ENCODE data around the gene CLEC9A.

Gene CLEC9A

GRCh38 chr12:10073261-10073660 lies 42.8 kb downstream of the CLEC9A start:
- Histone ChIP-seq H3K79me2 (ENCODE audit: control insufficient read depth, insufficient read depth, low read length) (no peaks in the 10 kb centered on the region), H3K27me3 (ENCODE audit: insufficient read depth, low read length, poor library complexity) (no peaks in the 10 kb centered on the region), H3K4ac (ENCODE audit: low read depth, low read length) (no peak overlapping the region), H3K9ac (ENCODE audit: low read length) (no peak overlapping the region), H3K79me1 (ENCODE audit: low read length) (no peaks in the 10 kb centered on the region), H3K23ac (ENCODE audit: low read length) (no peak overlapping the region), H3K56ac (ENCODE audit: low read length) (no peak overlapping the region), H2AK5ac (ENCODE audit: low read length) (no peak overlapping the region), H3K36me3 (ENCODE audit: control insufficient read depth, insufficient read depth, low read length) (no peaks in the 10 kb centered on the region), H3K4me1 (ENCODE audit: control insufficient read depth, low read depth, low read length) (no peaks in the 10 kb centered on the region), H3K18ac (ENCODE audit: low read length) (no peak overlapping the region), H2BK5ac (ENCODE audit: low read length) (no peak overlapping the region), H3K27ac (ENCODE audit: low read depth, low read length) (no peak overlapping the region), H4K5ac (ENCODE audit: low read length) (no peak overlapping the region), H2BK15ac (replicated peaks; ENCODE audit: low read depth) (no peak overlapping the region), H2BK120ac (ENCODE audit: low read depth, low read length) (no peak overlapping the region), H4K8ac (ENCODE audit: low read depth, low read length) (no peak overlapping the region), H3K4me2 (ENCODE audit: low read length) (no peak overlapping the region), H3K4me3 (ENCODE audit: low read length) (no peak overlapping the region)
- no CpG with 5 or more reads among the region's 5 CpGs for WGBS (ENCODE audit: extremely low coverage, insufficient coverage, low lambda C conversion rate)
- no peak for DNase-seq

- Histone ChIP-seq H3K79me2 (ENCODE audit: control insufficient read depth, insufficient read depth, low read length) (no peaks in the 10 kb centered on the region), H2AK5ac (ENCODE audit: low read length) (no peak overlapping the region), H3K27me3 (ENCODE audit: insufficient read depth, low read length, poor library complexity) (no peaks in the 10 kb centered on the region), H2BK5ac (ENCODE audit: low read length) (no peak overlapping the region), H3K18ac (ENCODE audit: low read length) (no peak overlapping the region), H2BK15ac (replicated peaks; ENCODE audit: low read depth) (no peak overlapping the region), H3K4ac (ENCODE audit: low read depth, low read length) (no peak overlapping the region), H3K23ac (ENCODE audit: low read length) (no peak overlapping the region), H4K8ac (ENCODE audit: low read depth, low read length) (no peak overlapping the region), H2BK120ac (ENCODE audit: low read depth, low read length) (no peak overlapping the region), H3K56ac (ENCODE audit: low read length) (no peak overlapping the region), H4K5ac (ENCODE audit: low read length) (no peak overlapping the region), H3K4me1 (ENCODE audit: control insufficient read depth, low read depth, low read length) (no peaks in the 10 kb centered on the region), H3K4me2 (ENCODE audit: low read length) (no peak overlapping the region), H3K79me1 (ENCODE audit: low read length) (no peaks in the 10 kb centered on the region), H3K4me3 (ENCODE audit: low read length) (no peak overlapping the region), H3K27ac (ENCODE audit: low read depth, low read length) (no peak overlapping the region), H3K9ac (ENCODE audit: low read length) (no peak overlapping the region), H3K36me3 (ENCODE audit: control insufficient read depth, insufficient read depth, low read length) (no peaks in the 10 kb centered on the region)
- no peak for DNase-seq
Observed at GRCh38 chr12:10075451-10075850, 45.0 kb downstream of the CLEC9A start.

GRCh38 chr12:10082117-10082874 lies 51.8 kb downstream of the CLEC9A start:
- Histone ChIP-seq H3K27me3 (ENCODE audit: insufficient read depth, low read length, poor library complexity) (no peaks in the 10 kb centered on the region), H3K18ac (ENCODE audit: low read length) (no peak overlapping the region), H4K5ac (ENCODE audit: low read length) (no peak overlapping the region), H2BK5ac (ENCODE audit: low read length) (no peak overlapping the region), H3K4me3 (ENCODE audit: low read length) (no peak overlapping the region), H3K4me2 (ENCODE audit: low read length) (no peak overlapping the region), H2BK15ac (replicated peaks; ENCODE audit: low read depth) (no peak overlapping the region), H3K9ac (ENCODE audit: low read length) (no peak overlapping the region), H2BK120ac (ENCODE audit: low read depth, low read length) (no peak overlapping the region), H3K23ac (ENCODE audit: low read length) (no peak overlapping the region), H3K79me1 (ENCODE audit: low read length) (no peaks in the 10 kb centered on the region), H3K4me1 (ENCODE audit: control insufficient read depth, low read depth, low read length) (no peaks in the 10 kb centered on the region), H3K4ac (ENCODE audit: low read depth, low read length) (no peak overlapping the region), H3K56ac (ENCODE audit: low read length) (no peak overlapping the region), H3K27ac (ENCODE audit: low read depth, low read length) (no peak overlapping the region), H3K79me2 (ENCODE audit: control insufficient read depth, insufficient read depth, low read length) (no peaks in the 10 kb centered on the region), H2AK5ac (ENCODE audit: low read length) (no peak overlapping the region), H3K36me3 (ENCODE audit: control insufficient read depth, insufficient read depth, low read length) (no peaks in the 10 kb centered on the region), H4K8ac (ENCODE audit: low read depth, low read length) (no peak overlapping the region)
- DNase-seq: no peak
- WGBS (ENCODE audit: extremely low coverage, insufficient coverage, low lambda C conversion rate): no CpG with 5 or more reads among the region's 5 CpGs

GRCh38 chr12:10084733-10085132 lies 54.3 kb downstream of the CLEC9A start:
- Histone ChIP-seq H3K4me2 (ENCODE audit: low read length) (no peak overlapping the region), H3K4me3 (ENCODE audit: low read length) (no peak overlapping the region), H4K8ac (ENCODE audit: low read depth, low read length) (no peak overlapping the region), H3K36me3 (ENCODE audit: control insufficient read depth, insufficient read depth, low read length) (no peaks in the 10 kb centered on the region), H2BK15ac (replicated peaks; ENCODE audit: low read depth) (no peak overlapping the region), H3K4me1 (ENCODE audit: control insufficient read depth, low read depth, low read length) (no peaks in the 10 kb centered on the region), H3K27me3 (ENCODE audit: insufficient read depth, low read length, poor library complexity) (no peaks in the 10 kb centered on the region), H3K4ac (ENCODE audit: low read depth, low read length) (no peak overlapping the region), H2AK5ac (ENCODE audit: low read length) (no peak overlapping the region), H3K9ac (ENCODE audit: low read length) (no peak overlapping the region), H4K5ac (ENCODE audit: low read length) (no peak overlapping the region), H2BK5ac (ENCODE audit: low read length) (no peak overlapping the region), H3K23ac (ENCODE audit: low read length) (no peak overlapping the region), H3K79me1 (ENCODE audit: low read length) (no peaks in the 10 kb centered on the region), H2BK120ac (ENCODE audit: low read depth, low read length) (no peak overlapping the region), H3K18ac (ENCODE audit: low read length) (no peak overlapping the region), H3K27ac (ENCODE audit: low read depth, low read length) (no peak overlapping the region), H3K79me2 (ENCODE audit: control insufficient read depth, insufficient read depth, low read length) (no peaks in the 10 kb centered on the region), H3K56ac (ENCODE audit: low read length) (no peak overlapping the region)
- WGBS (ENCODE audit: extremely low coverage, insufficient coverage, low lambda C conversion rate): no CpG with 5 or more reads among the region's 6 CpGs
- DNase-seq: no peak

GRCh38 chr12:10086387-10086786 lies 55.9 kb downstream of the CLEC9A start:
- H4K8ac ChIP-seq (ENCODE audit: low read depth, low read length): no peak overlapping the region
- H3K56ac ChIP-seq (ENCODE audit: low read length): no peak overlapping the region
- no peak overlapping the region for H2BK5ac ChIP-seq (ENCODE audit: low read length)
- H2AK5ac ChIP-seq (ENCODE audit: low read length): no peak overlapping the region
- no peaks in the 10 kb centered on the region for H3K4me1 ChIP-seq (ENCODE audit: control insufficient read depth, low read depth, low read length)
- no peak overlapping the region for H2BK120ac ChIP-seq (ENCODE audit: low read depth, low read length)
- no peak overlapping the region for H3K9ac ChIP-seq (ENCODE audit: low read length)
- no peak overlapping the region for H3K18ac ChIP-seq (ENCODE audit: low read length)
- H3K27ac ChIP-seq (ENCODE audit: low read depth, low read length): no peak overlapping the region
- H3K79me2 ChIP-seq (ENCODE audit: control insufficient read depth, insufficient read depth, low read length): no peaks in the 10 kb centered on the region
- H3K4me3 ChIP-seq (ENCODE audit: low read length): no peak overlapping the region
- WGBS (ENCODE audit: extremely low coverage, insufficient coverage, low lambda C conversion rate): no CpG with 5 or more reads among the region's 3 CpGs
- H3K4ac ChIP-seq (ENCODE audit: low read depth, low read length): no peak overlapping the region
- H3K27me3 ChIP-seq (ENCODE audit: insufficient read depth, low read length, poor library complexity): no peaks in the 10 kb centered on the region
- H4K5ac ChIP-seq (ENCODE audit: low read length): no peak overlapping the region
- H3K23ac ChIP-seq (ENCODE audit: low read length): no peak overlapping the region
- no peaks in the 10 kb centered on the region for H3K36me3 ChIP-seq (ENCODE audit: control insufficient read depth, insufficient read depth, low read length)
- H2BK15ac ChIP-seq (replicated peaks; ENCODE audit: low read depth): no peak overlapping the region
- H3K79me1 ChIP-seq (ENCODE audit: low read length): no peaks in the 10 kb centered on the region
- no peak for DNase-seq
- no peak overlapping the region for H3K4me2 ChIP-seq (ENCODE audit: low read length)

- no peaks in the 10 kb centered on the region for H3K27me3 ChIP-seq (ENCODE audit: insufficient read depth, low read length, poor library complexity)
Observed at GRCh38 chr12:10088031-10088430, 57.5 kb downstream of the CLEC9A start.

More at GRCh38 chr12:10088031-10088430, 57.5 kb downstream of the CLEC9A start:
- no peaks in the 10 kb centered on the region for H3K4me1 ChIP-seq (ENCODE audit: control insufficient read depth, low read depth, low read length)
- no peak overlapping the region for H2BK15ac ChIP-seq (replicated peaks; ENCODE audit: low read depth)
- H3K18ac ChIP-seq (ENCODE audit: low read length): no peak overlapping the region
- no peak overlapping the region for H3K9ac ChIP-seq (ENCODE audit: low read length)
- H2AK5ac ChIP-seq (ENCODE audit: low read length): no peak overlapping the region
- no peak overlapping the region for H2BK120ac ChIP-seq (ENCODE audit: low read depth, low read length)
- H2BK5ac ChIP-seq (ENCODE audit: low read length): no peak overlapping the region
- no peaks in the 10 kb centered on the region for H3K79me2 ChIP-seq (ENCODE audit: control insufficient read depth, insufficient read depth, low read length)
- H4K5ac ChIP-seq (ENCODE audit: low read length): no peak overlapping the region
- no peak overlapping the region for H3K4ac ChIP-seq (ENCODE audit: low read depth, low read length)
- DNase-seq: no peak
- no peak overlapping the region for H3K56ac ChIP-seq (ENCODE audit: low read length)
- H4K8ac ChIP-seq (ENCODE audit: low read depth, low read length): no peak overlapping the region
- H3K23ac ChIP-seq (ENCODE audit: low read length): no peak overlapping the region
- H3K4me2 ChIP-seq (ENCODE audit: low read length): no peak overlapping the region
- no peak overlapping the region for H3K27ac ChIP-seq (ENCODE audit: low read depth, low read length)
- no peak overlapping the region for H3K4me3 ChIP-seq (ENCODE audit: low read length)
- no peaks in the 10 kb centered on the region for H3K36me3 ChIP-seq (ENCODE audit: control insufficient read depth, insufficient read depth, low read length)
- H3K79me1 ChIP-seq (ENCODE audit: low read length): no peaks in the 10 kb centered on the region
